IMR-90 (cell line): ENCODE results near the gene GABRR3. TPM values are rescaled to one million over a fixed set of nuclear protein-coding genes. Genes with fewer than 3 reads are reported as not detected.

Experiments used
- ATAC-seq: fragments of 200-7000 bp; cut with Tn5 transposase; 2 replicates; pipeline ENCODE4 v1.9.1; 2020; ENCODE audit warnings: low read depth, mild to moderate bottlenecking, moderate library complexity
- BruUV-seq: library from RNA; stranded (reverse); fragments of 400-500 nt; replicated peaks from 2 replicates; lab custom pipeline; 2021; lab: Mats Ljungman, UMichigan
- CTCF ChIA-PET: fragments of 300-600 bp; formaldehyde crosslinking; extraction: SDS; loops from one replicate; lab custom pipeline; 2021; ENCODE audit warnings: antibody characterized with exemption; lab: Yijun Ruan, JAX
- POLR2A ChIA-PET: fragments of 300-600 bp; sonication (Branson Sonifier 250); formaldehyde crosslinking; loops from one replicate; lab custom pipeline; 2022; ENCODE audit warnings: antibody characterized with exemption; ENCODE audit not compliant: unreplicated experiment; lab: Charles Lee
- DNase-seq: peaks from one replicate; pipeline ENCODE4 v3.0.0; 2013
- H2AFZ ChIP-seq: replicated peaks from 2 replicates; pipeline ENCODE3; 2013; ENCODE audit warnings: low read length, mild to moderate bottlenecking; ENCODE audit not compliant: poor library complexity
- H2AK5ac ChIP-seq: 2 replicates; pipeline ENCODE4 v1.6.1; 2013; ENCODE audit warnings: low read depth, low read length, inconsistent platforms
- H2AK9ac ChIP-seq: replicated peaks from 2 replicates; pipeline ENCODE3; 2013; ENCODE audit warnings: mild to moderate bottlenecking, low read depth, low read length, moderate library complexity; ENCODE audit not compliant: poor library complexity
- H2BK120ac ChIP-seq: 2 replicates; pipeline ENCODE4 v1.6.1; 2013; ENCODE audit warnings: low read depth, low read length, inconsistent platforms
- H2BK15ac ChIP-seq: 3 replicates; pipeline ENCODE4 v1.6.1; 2013; ENCODE audit warnings: low read depth, low read length, inconsistent platforms
- H2BK20ac ChIP-seq: 2 replicates; pipeline ENCODE4 v1.6.1; 2013; ENCODE audit warnings: low read depth, mild to moderate bottlenecking, inconsistent platforms, low read length, moderate library complexity
- H2BK5ac ChIP-seq: 2 replicates; pipeline ENCODE4 v1.6.1; 2013; ENCODE audit warnings: mild to moderate bottlenecking, low read depth, low read length, inconsistent platforms; ENCODE audit not compliant: poor library complexity, severe bottlenecking
- H3K14ac ChIP-seq: replicated peaks from 2 replicates; pipeline ENCODE4 v1.6.1; 2013; ENCODE audit warnings: low read depth, low read length, inconsistent platforms
- H3K18ac ChIP-seq: 2 replicates; pipeline ENCODE4 v1.6.1; 2013; ENCODE audit warnings: low read depth, low read length, control low read depth
- H3K23ac ChIP-seq: 2 replicates; pipeline ENCODE4 v1.6.1; 2013; ENCODE audit warnings: low read depth, low read length, inconsistent platforms
- H3K27ac ChIP-seq: 2 replicates; pipeline ENCODE4 v1.5.1; 2013; ENCODE audit warnings: mild to moderate bottlenecking, control low read depth, low read length; ENCODE audit not compliant: insufficient read depth
- H3K27me3 ChIP-seq: 2 replicates; pipeline ENCODE4 v1.6.1; 2013; ENCODE audit warnings: low read length; ENCODE audit not compliant: control insufficient read depth, insufficient read depth
- H3K36me3 ChIP-seq: 2 replicates; pipeline ENCODE4 v1.6.1; 2013; ENCODE audit warnings: low read length, mixed read lengths; ENCODE audit not compliant: control insufficient read depth, insufficient read depth
- H3K4ac ChIP-seq: 2 replicates; pipeline ENCODE4 v1.6.1; 2013; ENCODE audit warnings: low read depth, low read length, inconsistent platforms
- H3K4me1 ChIP-seq: 2 replicates; pipeline ENCODE4 v1.6.1; 2013; ENCODE audit warnings: low read length, mixed read lengths; ENCODE audit not compliant: control insufficient read depth, insufficient read depth
- H3K4me2 ChIP-seq: 2 replicates; pipeline ENCODE4 v1.6.1; 2013; ENCODE audit warnings: low read depth, mild to moderate bottlenecking, control low read depth, low read length, moderate library complexity
- H3K4me3 ChIP-seq: 2 replicates; pipeline ENCODE4 v1.5.1; 2013; ENCODE audit warnings: low read depth, mild to moderate bottlenecking, control low read depth, low read length, moderate library complexity; ENCODE audit not compliant: insufficient read depth
- H3K56ac ChIP-seq: 2 replicates; pipeline ENCODE4 v1.6.1; 2013; ENCODE audit warnings: low read length, inconsistent platforms; ENCODE audit not compliant: insufficient read depth; ENCODE audit errors: extremely low read depth
- H3K79me1 ChIP-seq, 2 experiments: 2 replicates each; pipeline ENCODE4 v1.6.1; 2013; ENCODE audit warnings: low read length in 2 of 2, inconsistent platforms in 1 of 2, low read depth in 1 of 2
- H3K9ac ChIP-seq: 2 replicates; pipeline ENCODE4 v1.6.1; 2013; ENCODE audit warnings: low read depth, low read length, control low read depth
- H3K9me1 ChIP-seq: 2 replicates; pipeline ENCODE4 v1.6.1; 2013; ENCODE audit warnings: low read length, inconsistent platforms; ENCODE audit not compliant: insufficient read depth
- H3K9me3 ChIP-seq: 2 replicates; pipeline ENCODE4 v1.6.1; 2013; ENCODE audit warnings: low read length; ENCODE audit not compliant: control insufficient read depth, insufficient read depth
- H4K20me1 ChIP-seq: 2 replicates; pipeline ENCODE4 v1.6.1; 2013; ENCODE audit warnings: low read length, inconsistent platforms; ENCODE audit not compliant: insufficient read depth
- H4K5ac ChIP-seq: 2 replicates; pipeline ENCODE4 v1.6.1; 2013; ENCODE audit warnings: mild to moderate bottlenecking, low read depth, low read length, control low read depth
- H4K8ac ChIP-seq, 2 experiments: 2 replicates each; pipeline ENCODE4 v1.6.1; 2013; ENCODE audit warnings: low read depth in 2 of 2, low read length in 2 of 2, control low read depth in 1 of 2, inconsistent platforms in 1 of 2
- H4K91ac ChIP-seq: 2 replicates; pipeline ENCODE4 v1.6.1; 2013; ENCODE audit warnings: low read depth, low read length, inconsistent platforms; ENCODE audit not compliant: insufficient read depth
- CTCF ChIP-seq: conservative IDR thresholded peaks from 2 replicates; pipeline ENCODE4 v1.5.1; 2012; ENCODE audit warnings: mild to moderate bottlenecking, low read depth, low read length, improper control_type of control experiment
- ELK1 ChIP-seq: fragments of 150-350 bp; IDR thresholded peaks from 2 replicates; pipeline ENCODE4 v1.6.1; 2016; ENCODE audit warnings: low read depth, mild to moderate bottlenecking, low read length, moderate library complexity, borderline replicate concordance
- MAZ ChIP-seq: IDR thresholded peaks from 2 replicates; pipeline ENCODE4 v1.6.1; 2012; ENCODE audit warnings: low read depth, mild to moderate bottlenecking, low read length, improper control_type of control experiment, moderate library complexity, borderline replicate concordance
- NFE2L2 ChIP-seq: fragments of 150-350 bp; IDR thresholded peaks from 2 replicates; pipeline ENCODE4 v1.6.1; 2016; ENCODE audit warnings: low read depth, mild to moderate bottlenecking, low read length
- WGBS, 2 experiments: methylation state at CpG; one replicate each; pipeline versions ENCODE4 v1.1.5 to v1.1.7; 2013; ENCODE audit warnings: missing lambda C conversion rate in 2 of 2; ENCODE audit not compliant: insufficient read length in 1 of 2; ENCODE audit errors: extremely low coverage in 2 of 2; 5-methylcytosine and 5-hydroxymethylcytosine counted together
- dilution Hi-C: fragments of 300-500 bp; cut with HindIII; formaldehyde crosslinking; loops from one replicate; pipeline ENCODE4 v1.14.3; 2018; ENCODE audit warnings: low sequenced_read_pairs; ENCODE audit not compliant: unreplicated experiment
- in situ Hi-C: fragments of 300-500 bp; cut with MboI; formaldehyde crosslinking; loops from 3 replicates; pipeline ENCODE4 v1.14.3; 2019; ENCODE audit warnings: low sequenced_read_pairs, inconsistent platforms, mixed read lengths
- intact Hi-C: fragments of 100-400 bp; cut with micrococcal nuclease; formaldehyde crosslinking; loops from 2 replicates; pipeline ENCODE4 v1.10.0; 2022
- polyA plus RNA-seq, 3 experiments: library from polyadenylated mRNA; depleted of rRNA; stranded (reverse); fragments of >200 nt; gene quantifications; 2 replicates each; pipeline ENCODE4 v1.2.3, GENCODE V29; 2012; ENCODE audit warnings: low replicate concordance in 1 of 3
- total RNA-seq: library from RNA; depleted of rRNA; stranded (reverse); fragments of >200 nt; gene quantifications from 2 replicates; pipeline ENCODE4 v1.2.3, GENCODE V29; 2012

GABRR3 gene
- total and polyA plus RNA-seq, 2 of the 4 experiments (the other 2 are of a cell fraction), result not detected

DNA sequence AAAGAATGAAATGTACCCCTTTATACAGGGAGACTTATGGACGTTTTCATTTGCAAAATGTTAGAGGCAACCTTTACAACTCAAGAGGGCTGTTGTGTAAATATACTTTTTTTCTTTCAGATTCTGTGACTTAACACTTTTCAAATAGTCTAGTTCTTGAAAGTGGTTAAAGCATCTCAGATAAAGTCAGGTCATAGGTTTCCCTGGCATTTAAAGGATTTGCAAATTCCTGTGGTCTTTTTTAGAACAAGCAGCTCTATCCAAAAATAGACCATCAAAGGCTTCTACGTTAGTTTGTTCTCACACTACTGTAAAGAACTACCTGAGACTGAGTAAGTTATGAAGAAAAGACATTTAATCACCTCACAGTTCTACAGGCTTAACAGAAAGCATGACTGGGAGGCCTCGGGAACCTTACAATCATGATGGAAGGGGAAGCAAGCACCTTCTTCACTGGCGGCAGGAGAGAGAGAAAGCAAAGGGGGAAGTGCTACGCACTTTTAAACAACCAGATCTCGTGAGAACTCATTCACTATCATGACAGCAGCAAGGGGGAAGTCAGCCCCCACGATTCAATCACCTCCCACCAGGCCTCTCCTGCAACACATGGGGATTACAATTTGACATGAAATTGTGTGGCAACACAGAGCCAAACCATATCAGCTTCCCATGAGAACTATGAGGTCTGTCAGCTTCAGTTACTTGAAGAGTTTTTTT lies 23.3 kb upstream of the GABRR3 start:
- in situ Hi-C loops (no loop called here), dilution Hi-C loops (no loop called here), intact Hi-C loops (no loop called here)
- no peaks in the 10 kb centered on the region for H4K20me1 ChIP-seq
- no peak overlapping the region for H2AFZ ChIP-seq
- no peak overlapping the region for H3K4ac ChIP-seq
- no peak overlapping the region for H3K9ac ChIP-seq
- H3K27ac ChIP-seq, result no peak overlapping the region
- H3K36me3 ChIP-seq, result no peaks in the 10 kb centered on the region
- H3K4me3 ChIP-seq, result no peak overlapping the region
- H3K27me3 ChIP-seq, result no peaks in the 10 kb centered on the region
- no peak overlapping the region for H2BK15ac ChIP-seq
- no peaks in the 10 kb centered on the region for H3K79me1 ChIP-seq
- ATAC-seq, result no peak
- no peak overlapping the region for H4K5ac ChIP-seq
- no peak overlapping the region for H3K14ac ChIP-seq
- H2AK5ac ChIP-seq, result no peak overlapping the region
- H4K8ac ChIP-seq, result no peak overlapping the region
- BruUV-seq, result no TSS peak
- H3K4me2 ChIP-seq, result no peak overlapping the region
- no peaks in the 10 kb centered on the region for H3K9me3 ChIP-seq
- H3K4me1 ChIP-seq, result no peaks in the 10 kb centered on the region
- ChIA-PET CTCF (no interaction called here), POLR2A (no interaction called here)
- H3K23ac ChIP-seq, result no peak overlapping the region
- H3K18ac ChIP-seq, result no peak overlapping the region
- TF ChIP-seq MAZ (no peak), CTCF (no peak), NFE2L2 (no peak), ELK1 (no peak)
- no peak overlapping the region for H3K56ac ChIP-seq
- no peak overlapping the region for H2BK120ac ChIP-seq
- no peak overlapping the region for H2BK5ac ChIP-seq
- H2AK9ac ChIP-seq, result no peak overlapping the region
- DNase-seq, result no peak
- H2BK20ac ChIP-seq, result no peak overlapping the region
- H4K91ac ChIP-seq, result no peak overlapping the region
- no peaks in the 10 kb centered on the region for H3K9me1 ChIP-seq
- WGBS, 2 experiments, result 20% methylated on average over 1 of the region's 7 CpGs; no CpG with 5 or more reads in 1 of the 2 experiments
